AG09319 (cell line): Measurements from ENCODE around the gene OPHN1.
"Not testable (repeated sequence)": the region's sequence is repeated elsewhere in the genome, so short reads cannot be mapped to it uniquely, and the experiment has no call there.

ENCODE experiments used
- DNase-seq: peaks from one replicate; pipeline ENCODE4 v3.0.0-alpha.2; 2010; ENCODE audit warnings: low read depth; ENCODE audit errors: extremely low read depth
- CTCF ChIP-seq: IDR thresholded peaks from 2 replicates; pipeline ENCODE4 v1.5.1; 2011; ENCODE audit warnings: low read depth, mild to moderate bottlenecking, inconsistent platforms, low read length, moderate library complexity

The OPHN1 gene

GRCh38 chrX:68083510-68083909, 349.8 kb downstream of the OPHN1 start:
- no peak for DNase-seq
- no peak for TF ChIP-seq CTCF

GRCh38 chrX:68079961-68080360, 353.3 kb downstream of the OPHN1 start:
- TF ChIP-seq CTCF = no peak
- DNase-seq = no peak

- not testable (repeated sequence) for DNase-seq
Observed at GRCh38 chrX:68078801-68079200, 354.5 kb downstream of the OPHN1 start.

GRCh38 chrX:68077378-68077777, 355.9 kb downstream of the OPHN1 start:
- no peak for TF ChIP-seq CTCF
- DNase-seq = no peak

GRCh38 chrX:68072041-68072440, 361.3 kb downstream of the OPHN1 start:
- TF ChIP-seq CTCF = no peak
- DNase-seq = no peak

- not testable (repeated sequence) for DNase-seq
Observed at GRCh38 chrX:68070119-68070518, 363.2 kb downstream of the OPHN1 start.

GRCh38 chrX:68061206-68061535, 372.1 kb downstream of the OPHN1 start:
- no peak for DNase-seq
- TF ChIP-seq CTCF = no peak

GRCh38 chrX:68060506-68061205, 372.6 kb downstream of the OPHN1 start:
- DNase-seq = no peak
- TF ChIP-seq CTCF = no peak
